DND-41 (cell line): ENCODE measurements around the gene USP48.

ENCODE experiments used
- ATAC-seq: fragments of 200-7000 bp; cut with Tn5 transposase; 3 replicates; pipeline ENCODE4 v1.9.1; 2021; ENCODE audit warnings: low read depth; ENCODE audit not compliant: insufficient read depth
- DNase-seq: peaks from one replicate; pipeline ENCODE4 v3.0.0-alpha.2; 2020
- H2AFZ ChIP-seq: 2 replicates; pipeline ENCODE4 v1.6.0; 2012; ENCODE audit warnings: low read depth, low read length
- H3K27ac ChIP-seq: 2 replicates; pipeline ENCODE4 v1.5.1; 2012; ENCODE audit warnings: low read length, inconsistent platforms
- H3K27me3 ChIP-seq: fragments of 200-600 bp; sonication (generic); 2 replicates; pipeline ENCODE4 v1.6.0; 2012; ENCODE audit warnings: low read length, mild to moderate bottlenecking, inconsistent platforms; ENCODE audit not compliant: insufficient read depth, poor library complexity
- H3K36me3 ChIP-seq: 2 replicates; pipeline ENCODE4 v1.5.1; 2012; ENCODE audit warnings: low read length, inconsistent platforms; ENCODE audit not compliant: insufficient read depth
- H3K4me1 ChIP-seq: 2 replicates; pipeline ENCODE4 v1.5.1; 2012; ENCODE audit warnings: mild to moderate bottlenecking, low read length; ENCODE audit not compliant: insufficient read depth
- H3K4me2 ChIP-seq: 2 replicates; pipeline ENCODE4 v1.6.0; 2012; ENCODE audit warnings: mild to moderate bottlenecking, moderate library complexity, low read length, inconsistent platforms; ENCODE audit not compliant: insufficient read depth
- H3K4me3 ChIP-seq, 2 experiments: fragments of 200-600 bp in 1 of 2; shearing (Covaris generic) in 1 of 2; 2 replicates each; pipeline ENCODE4 v1.5.1; 2012 to 2016; ENCODE audit warnings: inconsistent platforms in 2 of 2, low read length in 2 of 2, mild to moderate bottlenecking in 2 of 2, low read depth in 1 of 2, moderate library complexity in 1 of 2
- H3K79me2 ChIP-seq: 2 replicates; pipeline ENCODE4 v1.6.0; 2012; ENCODE audit warnings: low read length, inconsistent platforms; ENCODE audit not compliant: insufficient read depth
- H3K9ac ChIP-seq: 2 replicates; pipeline ENCODE4 v1.6.0; 2012; ENCODE audit warnings: low read depth, mild to moderate bottlenecking, inconsistent platforms, low read length, moderate library complexity
- H3K9me3 ChIP-seq: 2 replicates; pipeline ENCODE4 v1.5.1; 2012; ENCODE audit warnings: low read length, moderate library complexity, mild to moderate bottlenecking, inconsistent platforms; ENCODE audit not compliant: insufficient read depth, severe bottlenecking
- H4K20me1 ChIP-seq: 2 replicates; pipeline ENCODE4 v1.6.0; 2012; ENCODE audit warnings: low read length; ENCODE audit not compliant: insufficient read depth
- CTCF ChIP-seq: IDR thresholded peaks from 2 replicates; pipeline ENCODE4 v1.5.1; 2012; ENCODE audit warnings: borderline replicate concordance, low read length, moderate library complexity, mild to moderate bottlenecking; ENCODE audit not compliant: poor library complexity, severe bottlenecking; ENCODE audit errors: extremely low read depth
- EZH2 ChIP-seq: IDR thresholded peaks from 3 replicates; pipeline ENCODE4 v1.6.1; 2012; ENCODE audit warnings: borderline replicate concordance, low read depth, mild to moderate bottlenecking, moderate library complexity, low read length, inconsistent platforms; ENCODE audit not compliant: severe bottlenecking

Gene USP48

DNA sequence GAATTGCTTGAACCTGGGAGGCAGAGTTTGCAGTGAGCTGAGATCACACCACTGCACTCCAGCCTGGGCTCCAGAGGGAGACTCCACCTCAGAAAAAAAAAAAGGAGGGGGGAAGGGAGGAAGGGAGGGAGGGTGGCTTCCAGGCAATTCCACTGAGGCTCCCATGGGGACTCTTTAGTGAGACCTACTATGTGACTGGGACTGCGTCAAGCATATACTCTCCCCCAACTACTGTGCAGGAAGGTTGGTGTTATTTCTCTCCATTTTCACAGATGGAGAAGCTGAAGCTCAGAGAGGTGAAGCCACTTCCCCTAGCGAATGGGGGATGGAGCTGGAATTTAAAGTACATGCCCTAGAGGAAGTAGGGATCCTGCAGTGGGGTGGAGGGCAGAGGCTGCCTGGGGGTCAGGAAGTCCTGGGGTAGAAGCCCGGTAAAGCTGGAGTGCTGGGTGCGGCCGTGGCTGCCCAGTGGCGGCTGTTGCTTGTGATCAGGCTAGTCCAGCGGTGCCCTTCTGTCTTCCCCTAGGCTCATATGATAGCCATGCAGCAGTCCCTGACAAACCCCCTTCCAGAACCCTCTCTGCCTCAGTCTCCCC lies 154.1 kb downstream of the USP48 start:
- H3K4me3 ChIP-seq = no peak overlapping the region
- no peak overlapping the region for H3K27ac ChIP-seq
- no peak overlapping the region for H2AFZ ChIP-seq
- DNase-seq = no peak
- H3K27me3 ChIP-seq = no peaks in the 10 kb centered on the region
- H3K9me3 ChIP-seq = no peaks in the 10 kb centered on the region
- ATAC-seq = no peak
- H3K79me2 ChIP-seq = no peaks in the 10 kb centered on the region
- TF ChIP-seq EZH2 = no peak
- TF ChIP-seq CTCF = no peak
- peaks cover 3% of the 10 kb centered on the region for H4K20me1 ChIP-seq
- no peak overlapping the region for H3K9ac ChIP-seq
- no peak overlapping the region for H3K4me2 ChIP-seq
- H3K36me3 ChIP-seq = no peaks in the 10 kb centered on the region
- H3K4me1 ChIP-seq = peaks cover 7% of the 10 kb centered on the region; the same call in 1 of the 2 replicates
